Measurements from ENCODE around the gene UGT1A3.

DNA sequence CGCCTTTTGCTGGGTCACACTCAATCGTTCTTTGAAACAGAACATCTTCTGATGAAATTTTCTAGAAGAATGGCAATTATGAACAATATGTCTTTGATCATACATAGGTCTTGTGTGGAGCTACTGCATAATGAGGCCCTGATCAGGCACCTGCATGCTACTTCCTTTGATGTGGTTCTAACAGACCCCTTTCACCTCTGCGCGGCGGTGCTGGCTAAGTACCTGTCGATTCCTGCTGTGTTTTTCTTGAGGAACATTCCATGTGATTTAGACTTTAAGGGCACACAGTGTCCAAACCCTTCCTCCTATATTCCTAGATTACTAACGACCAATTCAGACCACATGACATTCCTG is 15.6 kb upstream of the UGT1A3 start:
- TF ChIP-seq, protein P1, sequence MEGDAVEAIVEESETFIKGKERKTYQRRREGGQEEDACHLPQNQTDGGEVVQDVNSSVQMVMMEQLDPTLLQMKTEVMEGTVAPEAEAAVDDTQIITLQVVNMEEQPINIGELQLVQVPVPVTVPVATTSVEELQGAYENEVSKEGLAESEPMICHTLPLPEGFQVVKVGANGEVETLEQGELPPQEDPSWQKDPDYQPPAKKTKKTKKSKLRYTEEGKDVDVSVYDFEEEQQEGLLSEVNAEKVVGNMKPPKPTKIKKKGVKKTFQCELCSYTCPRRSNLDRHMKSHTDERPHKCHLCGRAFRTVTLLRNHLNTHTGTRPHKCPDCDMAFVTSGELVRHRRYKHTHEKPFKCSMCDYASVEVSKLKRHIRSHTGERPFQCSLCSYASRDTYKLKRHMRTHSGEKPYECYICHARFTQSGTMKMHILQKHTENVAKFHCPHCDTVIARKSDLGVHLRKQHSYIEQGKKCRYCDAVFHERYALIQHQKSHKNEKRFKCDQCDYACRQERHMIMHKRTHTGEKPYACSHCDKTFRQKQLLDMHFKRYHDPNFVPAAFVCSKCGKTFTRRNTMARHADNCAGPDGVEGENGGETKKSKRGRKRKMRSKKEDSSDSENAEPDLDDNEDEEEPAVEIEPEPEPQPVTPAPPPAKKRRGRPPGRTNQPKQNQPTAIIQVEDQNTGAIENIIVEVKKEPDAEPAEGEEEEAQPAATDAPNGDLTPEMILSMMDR (IDR thresholded peaks at IDR 0.05; ENCODE audit: low read length): no peak
- no peak for TF ChIP-seq EZH2phosphoT487 (IDR thresholded peaks at IDR 0.05; ENCODE audit: low read length)
- no peak for TF ChIP-seq EZH2 (optimal IDR thresholded peaks at IDR 0.05; ENCODE audit: low read depth, low read length)

All from MM.1S (cell line).